Cardiac atrium fibroblast (primary cell): ENCODE results near the gene SRGAP2C. TPM values are rescaled to one million over a fixed set of nuclear protein-coding genes. Genes with fewer than 3 reads are reported as not detected.

Experiments used
- total RNA-seq: library from RNA; depleted of rRNA; stranded (reverse); fragments of >200 nt; gene quantifications from 2 replicates; pipeline ENCODE4 v1.2.3, GENCODE V29; 2015

SRGAP2C gene
- total RNA-seq = 15.9 and 17.5 TPM in 2 replicates

GRCh38 chr1:121184290-121185127 is at the start of gene SRGAP2C, which contains the start of gene FAM72B:
Gene SRGAP2C, plus strand, starts transcription at chr1:121184975. Its CDS starts 2,472 bp downstream, at chr1:121187447.
Gene FAM72B, minus strand, starts transcription at chr1:121184340. Its CDS starts 851 bp downstream, at chr1:121183489.

Other genes with a start within 250 kb of the SRGAP2C start
- 0.72 and 4.1 TPM in 2 replicates for gene FAM72B, start 635 bp upstream of the SRGAP2C start, total RNA-seq